H1 (cell line): ENCODE measurements around the gene DYNLT2. TPM values are rescaled to one million over a fixed set of nuclear protein-coding genes. Genes with fewer than 3 reads are reported as not detected.

Source experiments
- CTCF ChIA-PET: fragments of 300-600 bp; sonication (Branson Sonifier 250); formaldehyde crosslinking; loops from one replicate; lab custom pipeline; 2021; ENCODE audit not compliant: partially characterized antibody; lab: Charles Lee
- POLR2A ChIA-PET: fragments of 300-600 bp; sonication (Branson Sonifier 250); formaldehyde crosslinking; loops from one replicate; lab custom pipeline; 2021; ENCODE audit warnings: inconsistent platforms; ENCODE audit not compliant: partially characterized antibody; lab: Charles Lee
- DNase-seq, 2 experiments: peaks; one replicate each; pipeline versions ENCODE4 v3.0.0 to v3.0.0-alpha.2; 2010 to 2022; ENCODE audit warnings: low spot score in 2 of 2, low read depth in 1 of 2, mixed read lengths in 1 of 2
- FAIRE-seq: peaks from 2 replicates; lab custom pipeline; 2011; peaks lifted over from hg19 to GRCh38; lab: Jason Lieb, UNC
- H2AFZ ChIP-seq: 2 replicates; pipeline ENCODE4 v1.8.1; 2012; ENCODE audit warnings: low read length, inconsistent platforms
- H2AK5ac ChIP-seq: 2 replicates; pipeline ENCODE4 v1.6.1; 2013; ENCODE audit warnings: low read depth, low read length
- H2BK120ac ChIP-seq: replicated peaks from 2 replicates; pipeline ENCODE3; 2013; ENCODE audit warnings: low read depth, low read length, inconsistent platforms
- H2BK12ac ChIP-seq: 2 replicates; pipeline ENCODE4 v1.6.1; 2013; ENCODE audit warnings: low read depth, low read length
- H2BK15ac ChIP-seq: 2 replicates; pipeline ENCODE4 v1.6.1; 2013; ENCODE audit warnings: low read length
- H2BK20ac ChIP-seq: 2 replicates; pipeline ENCODE4 v1.6.1; 2013; ENCODE audit warnings: low read length
- H2BK5ac ChIP-seq: 2 replicates; pipeline ENCODE4 v1.6.1; 2013; ENCODE audit warnings: low read depth, low read length
- H3K14ac ChIP-seq: 2 replicates; pipeline ENCODE4 v1.6.1; 2013; ENCODE audit warnings: inconsistent platforms; ENCODE audit not compliant: insufficient read length
- H3K18ac ChIP-seq: 2 replicates; pipeline ENCODE4 v1.6.1; 2013; ENCODE audit warnings: low read length; ENCODE audit errors: extremely low read depth
- H3K23ac ChIP-seq: 2 replicates; pipeline ENCODE4 v1.6.1; 2013; ENCODE audit warnings: inconsistent platforms; ENCODE audit not compliant: insufficient read length
- H3K23me2 ChIP-seq: 2 replicates; pipeline ENCODE4 v1.6.1; 2013; ENCODE audit warnings: low read depth, low read length
- H3K27ac ChIP-seq: 2 replicates; pipeline ENCODE4 v1.6.1; 2011; ENCODE audit warnings: low read depth, low read length, inconsistent platforms
- H3K27me3 ChIP-seq, 4 experiments: replicated peaks in 1 of 4; 1 replicate in 1 of 4; 2 replicates in 3 of 4; pipeline versions ENCODE4 v1.6.1 to v1.8.1; 2011 to 2013; ENCODE audit warnings: low read length in 3 of 4, mild to moderate bottlenecking in 3 of 4, inconsistent platforms in 2 of 4, mixed read lengths in 2 of 4, moderate library complexity in 1 of 4; ENCODE audit not compliant: control insufficient read depth in 3 of 4, insufficient read depth in 3 of 4; ENCODE audit errors: extremely low read depth in 1 of 4
- H3K36me3 ChIP-seq, 4 experiments: 2 replicates each; pipeline versions ENCODE4 v1.6.1 to v1.8.1; 2011 to 2013; ENCODE audit warnings: mild to moderate bottlenecking in 4 of 4, low read length in 3 of 4, moderate library complexity in 2 of 4, control low read depth in 1 of 4, inconsistent platforms in 1 of 4; ENCODE audit not compliant: insufficient read depth in 4 of 4, control insufficient read depth in 2 of 4
- H3K4ac ChIP-seq: replicated peaks from 2 replicates; pipeline ENCODE3; 2013; ENCODE audit warnings: low read length, low read depth, mixed read lengths, inconsistent platforms; ENCODE audit not compliant: insufficient read length
- H3K4me1 ChIP-seq, 4 experiments: replicated peaks in 1 of 4; 1 replicate in 1 of 4; 2 replicates in 3 of 4; pipeline versions ENCODE4 v1.6.1 to v1.8.1; 2011 to 2013; ENCODE audit warnings: low read length in 3 of 4, inconsistent platforms in 2 of 4, mixed read lengths in 1 of 4; ENCODE audit not compliant: insufficient read depth in 4 of 4, control insufficient read depth in 3 of 4
- H3K4me2 ChIP-seq, 2 experiments: 2 replicates each; pipeline versions ENCODE4 v1.6.1 to v1.8.1; 2011 to 2013; ENCODE audit warnings: low read depth in 2 of 2, low read length in 2 of 2, control low read depth in 1 of 2, inconsistent platforms in 1 of 2, mild to moderate bottlenecking in 1 of 2; ENCODE audit not compliant: insufficient read depth in 1 of 2
- H3K4me3 ChIP-seq, 4 experiments: fragments of 200-600, 300-600 bp in 1 of 4; sonication (generic), shearing (Covaris generic), sonication (Bioruptor Twin) in 1 of 4; 2 replicates each; pipeline versions ENCODE4 v1.5.1 to v1.8.1; 2011 to 2016; ENCODE audit warnings: low read length in 4 of 4, low read depth in 3 of 4, control low read depth in 2 of 4, inconsistent platforms in 2 of 4, mild to moderate bottlenecking in 2 of 4, mixed read lengths in 1 of 4, moderate library complexity in 1 of 4; ENCODE audit not compliant: insufficient read depth in 2 of 4; ENCODE audit errors: extremely low read depth in 1 of 4
- H3K56ac ChIP-seq: replicated peaks from 2 replicates; pipeline ENCODE3; 2013; ENCODE audit warnings: low read depth, mild to moderate bottlenecking, mixed read lengths, low read length, inconsistent platforms; ENCODE audit not compliant: insufficient read length
- H3K79me1 ChIP-seq: 2 replicates; pipeline ENCODE4 v1.6.1; 2013; ENCODE audit warnings: low read depth, low read length, control low read depth
- H3K79me2 ChIP-seq, 2 experiments: 2 replicates each; pipeline versions ENCODE4 v1.6.1 to v1.8.1; 2012 to 2013; ENCODE audit warnings: low read length in 2 of 2, mild to moderate bottlenecking in 2 of 2, inconsistent platforms in 1 of 2; ENCODE audit not compliant: insufficient read depth in 2 of 2, control insufficient read depth in 1 of 2
- H3K9ac ChIP-seq, 4 experiments: replicated peaks in 1 of 4; 1 replicate in 1 of 4; 2 replicates in 3 of 4; pipeline versions ENCODE4 v1.6.1 to v1.8.1; 2011 to 2013; ENCODE audit warnings: low read depth in 3 of 4, low read length in 3 of 4, control low read depth in 2 of 4, mild to moderate bottlenecking in 2 of 4, moderate library complexity in 2 of 4, inconsistent platforms in 1 of 4; ENCODE audit errors: extremely low read depth in 1 of 4
- H3K9me3 ChIP-seq, 2 experiments: 2 replicates each; pipeline versions ENCODE4 v1.6.1 to v1.8.1; 2012 to 2013; ENCODE audit warnings: mild to moderate bottlenecking in 2 of 2, moderate library complexity in 2 of 2, control low read depth in 1 of 2, inconsistent platforms in 1 of 2, low read depth in 1 of 2, low read length in 1 of 2, mixed read lengths in 1 of 2; ENCODE audit not compliant: insufficient read depth in 2 of 2
- H4K20me1 ChIP-seq, 2 experiments: replicated peaks in 1 of 2; 2 replicates each; pipeline versions ENCODE3 to v1.8.1; 2011 to 2013; ENCODE audit warnings: inconsistent platforms in 2 of 2, low read length in 2 of 2, mild to moderate bottlenecking in 1 of 2; ENCODE audit not compliant: insufficient read depth in 2 of 2, control insufficient read depth in 1 of 2
- H4K5ac ChIP-seq: 2 replicates; pipeline ENCODE4 v1.6.1; 2013; ENCODE audit warnings: low read length, low read depth, mixed read lengths, inconsistent platforms; ENCODE audit not compliant: insufficient read length
- H4K8ac ChIP-seq: 2 replicates; pipeline ENCODE4 v1.8.0; 2013; ENCODE audit warnings: mild to moderate bottlenecking, moderate library complexity, low read length, inconsistent platforms; ENCODE audit not compliant: insufficient read depth; ENCODE audit errors: extremely low read depth
- H4K91ac ChIP-seq: replicated peaks from 2 replicates; pipeline ENCODE3; 2013; ENCODE audit warnings: low read length, mixed read lengths, inconsistent platforms; ENCODE audit not compliant: insufficient read length
- HDAC2 ChIP-seq, 2 experiments: fragments of 300-600 bp in 1 of 2; sonication (generic) in 1 of 2; IDR thresholded peaks; 2 replicates each; pipeline ENCODE4 v1.6.1; 2011 to 2012; ENCODE audit warnings: low read depth in 2 of 2, low read length in 2 of 2, mild to moderate bottlenecking in 2 of 2, moderate library complexity in 2 of 2, borderline replicate concordance in 1 of 2, inconsistent platforms in 1 of 2
- WGBS, 2 experiments: shearing (Covaris generic) in 1 of 2; methylation state at CpG; one replicate each; pipeline versions ENCODE4 v1.1.6 to v1.1.7; 2013 to 2015; ENCODE audit warnings: low lambda C conversion rate in 2 of 2, mixed read lengths in 2 of 2, inconsistent platforms in 1 of 2, low coverage in 1 of 2, missing lambda C conversion rate in 1 of 2; ENCODE audit not compliant: insufficient replicate concordance in 2 of 2, insufficient coverage in 1 of 2, insufficient read length in 1 of 2; ENCODE audit errors: extremely low coverage in 1 of 2, missing lambda C conversion rate in 1 of 2; 5-methylcytosine and 5-hydroxymethylcytosine counted together
- polyA plus RNA-seq, 7 experiments: library from polyadenylated mRNA; depleted of rRNA in 3 of 7; stranded (reverse) in 5 of 7; unstranded in 2 of 7; fragments of >200 nt in 5 of 7; fragments of 200-250 nt in 2 of 7; gene quantifications; 1 replicate in 5 of 7; 2 replicates in 1 of 7; 4 replicates in 1 of 7; pipeline versions ENCODE4 v1.2.1 to v1.2.3, GENCODE V29; 2011 to 2013; ENCODE audit warnings: missing spikeins in 2 of 7, mixed read lengths in 2 of 7
- total RNA-seq: library from RNA; stranded (reverse); fragmentation: NEBNext Ultra II Directional; extraction: Animal tissue kit (Norgen Biotek cat#: 25700); gene quantifications from 2 replicates; pipeline ENCODE4 v1.2.1, GENCODE V29; 2021

The DYNLT2 gene
- total and polyA plus RNA-seq, 2 of the 8 experiments (the other 6 are each of a cell fraction or from before 2014, with no cell fraction given), result 0.48 to 1.8 TPM

DNA sequence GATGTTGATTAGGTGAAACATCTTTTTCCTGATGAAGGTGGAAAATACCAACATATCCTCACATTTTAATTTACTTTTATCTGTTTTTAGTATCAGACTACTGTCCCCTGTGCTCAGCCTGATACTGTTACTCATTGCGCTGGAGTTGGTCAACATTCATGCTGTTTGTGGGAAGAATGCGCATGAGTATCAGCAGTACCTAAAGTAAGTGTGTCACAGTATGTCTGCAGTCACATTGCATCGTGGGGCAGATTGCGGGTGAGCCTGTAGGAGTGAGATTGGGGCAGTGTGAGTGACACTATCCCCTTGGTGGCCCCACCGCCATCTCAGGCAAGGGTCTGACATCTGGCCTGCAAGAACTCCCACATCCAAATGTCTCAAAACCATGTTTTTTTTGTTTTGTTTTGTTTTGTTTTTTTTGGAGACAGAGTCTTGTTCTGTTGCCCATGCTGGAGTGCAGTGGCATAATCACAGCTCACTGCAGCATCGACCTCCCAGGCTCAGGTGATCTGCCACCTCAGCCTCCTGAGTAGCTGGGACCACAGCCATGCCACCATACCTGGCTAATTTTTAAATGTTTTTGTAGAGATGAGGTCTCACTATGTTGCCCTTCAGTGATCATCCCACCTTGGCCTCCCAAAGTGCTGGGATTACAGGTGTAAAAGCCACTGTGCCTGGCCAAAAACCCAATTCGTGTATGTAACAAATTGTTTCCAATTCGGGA, 27.9 kb upstream of the DYNLT2 start:
- no peaks in the 10 kb centered on the region for H3K27me3 ChIP-seq
- H3K23ac ChIP-seq, result no peak overlapping the region
- no peaks in the 10 kb centered on the region for H3K9me3 ChIP-seq
- no peak overlapping the region for H4K5ac ChIP-seq
- H3K4ac ChIP-seq, result no peak overlapping the region
- POLR2A ChIA-PET, result no interaction called here
- no peaks in the 10 kb centered on the region for H3K79me1 ChIP-seq
- no peak overlapping the region for H2BK20ac ChIP-seq
- H3K4me1 ChIP-seq, result no peaks in the 10 kb centered on the region
- H3K14ac ChIP-seq, result no peak overlapping the region
- no peaks in the 10 kb centered on the region for H3K23me2 ChIP-seq
- no peak overlapping the region for H2BK120ac ChIP-seq
- no peak overlapping the region for H3K4me2 ChIP-seq
- peaks cover 0 to 2% of the 10 kb centered on the region in 2 experiments for H4K20me1 ChIP-seq
- 82% methylated on average over 8 of the region's 8 CpGs; no CpG with 5 or more reads in 1 of the 2 experiments for WGBS, 2 experiments
- no peak overlapping the region for H3K18ac ChIP-seq
- no peak overlapping the region for H4K91ac ChIP-seq
- no peak overlapping the region for H2AK5ac ChIP-seq
- H2BK15ac ChIP-seq, result no peak overlapping the region
- no peak overlapping the region for H2BK5ac ChIP-seq
- no peak overlapping the region for H3K4me3 ChIP-seq
- H2AFZ ChIP-seq, result no peak overlapping the region
- H4K8ac ChIP-seq, result no peak overlapping the region
- no peak overlapping the region for H3K56ac ChIP-seq
- no peak overlapping the region for H3K9ac ChIP-seq
- CTCF ChIA-PET, result interaction anchor here (0.8 to 1.1 kb wide), 2 partner anchors 11 to 749 kb away, joined by 3 to 5 read pairs; no protein-coding TSS in a partner anchor
- DNase-seq (no peak), FAIRE-seq (no peak)
- peaks cover 0 to 3% (median 0%) of the 10 kb centered on the region in 4 experiments; a peak in 1 of 8 replicates for H3K36me3 ChIP-seq
- H3K79me2 ChIP-seq, result no peaks in the 10 kb centered on the region
- no peak for TF ChIP-seq HDAC2 (IDR thresholded peaks at IDR 0.05; ENCODE audit: borderline replicate concordance in 1 of 2, low read depth in 2 of 2, low read length in 2 of 2)
- no peak overlapping the region for H2BK12ac ChIP-seq
- no peak overlapping the region for H3K27ac ChIP-seq
